Measurements from ENCODE around the gene ZNF574. TPM values are rescaled to one million over a fixed set of nuclear protein-coding genes. Genes with fewer than 3 reads are reported as not detected.

Gene ZNF574
- total RNA-seq, 4 donors from 2014 or later = 11.0 to 24.2 (median 17.0) TPM

GRCh38 chr19:42086188-42086736 lies 10.3 kb downstream of the ZNF574 start:
- H3K36me3 ChIP-seq = peaks cover 0 to 1% (median 0%) of the 10 kb centered on the region in 3 donors
- TF ChIP-seq CTCF (IDR thresholded peaks at IDR 0.05) (no peak), POLR2A (IDR thresholded peaks at IDR 0.05) (no peak)
- no peaks in the 10 kb centered on the region for H3K9me3 ChIP-seq
- no peak for DNase-seq
- no peak overlapping the region for H3K27ac ChIP-seq
- H3K4me1 ChIP-seq = peaks cover 0 to 15% (median 12%) of the 10 kb centered on the region in 4 donors
- H3K4me3 ChIP-seq = no peak overlapping the region
- no peaks in the 10 kb centered on the region for H3K27me3 ChIP-seq

GRCh38 chr19:42086770-42087550 lies 11.0 kb downstream of the ZNF574 start:
- TF ChIP-seq CTCF (IDR thresholded peaks at IDR 0.05) (no peak), POLR2A (IDR thresholded peaks at IDR 0.05) (no peak)
- Histone ChIP-seq H3K36me3 (no peaks in the 10 kb centered on the region), H3K4me3 (no peak overlapping the region), H3K9me3 (no peaks in the 10 kb centered on the region), H3K4me1 (peaks cover 0 to 21% (median 13%) of the 10 kb centered on the region in 4 donors), H3K27me3 (no peaks in the 10 kb centered on the region), H3K27ac (no peak overlapping the region)
- no peak for DNase-seq

GRCh38 chr19:42088471-42089190 lies 12.7 kb downstream of the ZNF574 start:
- Histone ChIP-seq H3K27me3 (no peaks in the 10 kb centered on the region), H3K9me3 (no peaks in the 10 kb centered on the region), H3K4me1 (peaks cover 0 to 21% (median 13%) of the 10 kb centered on the region in 4 donors), H3K36me3 (no peaks in the 10 kb centered on the region), H3K4me3 (no peak overlapping the region), H3K27ac (no peak overlapping the region)
- no peak for DNase-seq
- no peak for TF ChIP-seq CTCF (IDR thresholded peaks at IDR 0.05)
- TF ChIP-seq POLR2A (IDR thresholded peaks at IDR 0.05) = no peak

GRCh38 chr19:42089191-42089750 lies 13.3 kb downstream of the ZNF574 start:
- Histone ChIP-seq H3K4me3 (no peak overlapping the region), H3K27me3 (no peaks in the 10 kb centered on the region), H3K27ac (no peak overlapping the region), H3K9me3 (no peaks in the 10 kb centered on the region), H3K36me3 (no peaks in the 10 kb centered on the region), H3K4me1 (peaks cover 0 to 21% (median 13%) of the 10 kb centered on the region in 4 donors)
- TF ChIP-seq CTCF (IDR thresholded peaks at IDR 0.05) = no peak
- no peak for TF ChIP-seq POLR2A (IDR thresholded peaks at IDR 0.05)
- DNase-seq = no peak

- H3K27me3 ChIP-seq = no peaks in the 10 kb centered on the region
- no peak for DNase-seq
- peaks cover 0 to 21% (median 13%) of the 10 kb centered on the region in 4 donors for H3K4me1 ChIP-seq
- H3K9me3 ChIP-seq = no peaks in the 10 kb centered on the region
- no peak overlapping the region for H3K27ac ChIP-seq
- H3K36me3 ChIP-seq = no peaks in the 10 kb centered on the region
- TF ChIP-seq CTCF (IDR thresholded peaks at IDR 0.05) (no peak), POLR2A (IDR thresholded peaks at IDR 0.05) (no peak)
- no peak overlapping the region for H3K4me3 ChIP-seq
Observed at GRCh38 chr19:42089772-42090171, 13.8 kb downstream of the ZNF574 start.
